Femur (tissue), 1 donor: Measurements from ENCODE around the gene DYNLT4.
"Not testable (repeated sequence)": the region's sequence is repeated elsewhere in the genome, so short reads cannot be mapped to it uniquely, and the experiment has no call there.

ENCODE experiments used
- DNase-seq: peaks from one replicate; pipeline ENCODE4 v3.0.0-alpha.2; 2017

DYNLT4 gene

DNA sequence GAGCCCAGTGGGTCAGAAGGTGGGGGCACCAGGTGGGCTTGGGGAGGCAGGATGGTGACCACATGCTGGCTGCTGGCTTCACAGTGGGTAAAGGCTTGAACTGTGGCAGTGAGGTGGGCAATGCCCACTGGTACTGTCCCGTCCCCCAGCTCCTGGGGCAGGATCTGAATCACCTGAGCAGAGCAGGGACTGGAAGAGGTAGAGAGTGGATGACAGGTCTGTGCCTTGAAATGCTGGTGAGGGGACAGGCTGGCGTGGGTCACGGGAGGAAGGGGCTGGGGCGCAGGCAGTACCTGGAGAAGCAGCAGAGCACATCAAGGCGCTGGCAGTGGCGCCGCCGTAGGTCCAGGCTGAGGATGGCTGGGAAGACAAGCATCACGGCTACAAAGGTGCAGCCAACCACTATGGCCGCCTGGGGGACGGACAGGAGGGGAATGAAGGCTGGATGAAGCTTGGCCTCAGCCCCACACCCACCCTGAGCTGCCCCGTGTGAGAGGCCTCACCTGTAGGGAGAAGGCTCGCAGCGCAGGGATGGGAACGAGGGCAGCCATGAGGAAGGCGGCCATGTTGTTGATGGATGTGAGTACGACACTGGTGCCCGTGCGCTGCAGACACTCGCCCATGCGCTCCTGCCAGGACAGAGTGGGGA lies 21.0 kb upstream of the DYNLT4 start:
- no peak for DNase-seq

DNA sequence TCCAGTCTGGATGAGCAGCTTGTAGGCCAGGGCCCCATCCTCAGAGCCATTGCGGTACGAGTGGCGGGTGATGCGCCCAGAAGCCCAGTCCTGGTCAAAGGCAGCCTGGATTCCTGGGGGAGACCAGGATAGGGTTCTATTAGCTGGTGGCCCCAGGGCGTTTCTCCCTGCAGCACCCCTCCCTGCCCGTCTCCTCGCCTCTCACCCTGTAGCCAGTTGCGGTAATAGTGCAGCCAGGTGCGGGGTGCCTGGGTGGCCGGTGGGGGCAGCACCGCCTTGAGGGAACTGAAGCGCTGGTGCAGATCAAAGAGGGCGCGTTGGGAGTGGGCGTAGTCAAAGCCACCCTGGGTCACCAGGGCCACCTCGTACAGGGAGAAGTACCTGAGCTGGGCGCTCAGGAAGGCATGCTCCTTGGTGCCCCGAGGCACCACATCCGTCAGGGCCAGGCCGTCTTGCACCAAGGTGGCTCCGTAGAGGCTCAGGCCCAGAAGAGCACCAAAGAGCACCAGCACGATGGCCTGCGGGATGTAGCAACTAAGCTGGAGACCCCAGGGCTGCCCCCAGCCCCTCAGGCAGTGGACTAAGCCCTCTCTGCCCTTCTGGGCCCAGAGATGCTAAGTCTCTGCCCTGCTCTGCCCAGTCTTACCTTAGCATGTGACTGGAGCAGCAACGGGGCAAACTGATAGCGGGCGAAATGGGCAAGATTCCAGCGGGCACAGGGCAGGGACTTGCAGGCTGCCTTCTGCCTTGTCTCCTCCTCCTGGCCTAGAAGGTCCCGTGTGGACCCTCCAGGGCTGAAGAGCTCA lies 20.2 kb upstream of the DYNLT4 start:
- DNase-seq = peak; percentile 36

DNA sequence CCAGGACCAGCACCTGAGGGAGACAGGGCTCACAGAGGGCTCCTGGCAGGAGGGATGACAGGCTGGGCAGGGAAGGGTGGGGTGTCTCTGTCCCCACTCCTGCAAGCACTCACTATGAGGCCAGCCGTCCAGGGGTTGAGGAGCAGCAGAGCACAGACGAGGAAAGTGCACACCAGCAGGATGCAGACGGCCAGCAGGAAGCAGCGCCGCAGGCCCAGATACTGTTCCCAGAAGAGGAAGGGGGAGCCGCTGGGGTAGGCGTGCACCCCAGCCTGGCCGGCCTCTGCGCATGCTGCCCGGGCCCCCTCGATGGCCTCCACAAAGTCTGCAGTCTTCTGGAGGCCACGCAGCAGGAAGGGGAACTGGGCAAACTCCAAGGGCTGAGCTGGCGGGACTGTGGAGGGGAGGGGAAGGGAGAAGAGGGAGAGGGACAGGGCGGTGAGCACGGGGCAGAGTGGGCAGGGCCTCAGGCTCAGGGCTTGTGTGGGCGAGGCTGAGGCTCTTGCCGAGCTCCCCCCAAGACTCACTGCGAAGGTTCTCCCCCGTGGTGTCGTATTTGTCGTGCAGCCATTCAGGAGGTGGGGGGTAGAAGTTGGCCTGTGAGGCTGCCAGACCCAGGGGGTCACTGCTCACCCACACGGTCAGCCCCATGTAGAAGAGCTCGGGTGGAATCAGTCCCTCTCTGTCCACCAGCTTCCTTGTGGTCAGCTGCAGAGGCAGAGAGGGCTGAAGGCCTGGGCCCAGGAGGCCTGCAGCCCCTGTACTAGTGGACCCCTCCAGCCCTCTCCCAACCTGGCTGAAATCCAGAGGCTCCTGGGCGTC lies 19.4 kb upstream of the DYNLT4 start:
- peak; percentile 86 for DNase-seq

- DNase-seq = not testable (repeated sequence)
Observed at GRCh38 chr1:44824392-44824791, 17.2 kb upstream of the DYNLT4 start.

GRCh38 chr1:44822981-44823451 lies 15.9 kb upstream of the DYNLT4 start:
- DNase-seq = peak; percentile 37

GRCh38 chr1:44822131-44822701 lies 15.1 kb upstream of the DYNLT4 start:
- no peak for DNase-seq

DNA sequence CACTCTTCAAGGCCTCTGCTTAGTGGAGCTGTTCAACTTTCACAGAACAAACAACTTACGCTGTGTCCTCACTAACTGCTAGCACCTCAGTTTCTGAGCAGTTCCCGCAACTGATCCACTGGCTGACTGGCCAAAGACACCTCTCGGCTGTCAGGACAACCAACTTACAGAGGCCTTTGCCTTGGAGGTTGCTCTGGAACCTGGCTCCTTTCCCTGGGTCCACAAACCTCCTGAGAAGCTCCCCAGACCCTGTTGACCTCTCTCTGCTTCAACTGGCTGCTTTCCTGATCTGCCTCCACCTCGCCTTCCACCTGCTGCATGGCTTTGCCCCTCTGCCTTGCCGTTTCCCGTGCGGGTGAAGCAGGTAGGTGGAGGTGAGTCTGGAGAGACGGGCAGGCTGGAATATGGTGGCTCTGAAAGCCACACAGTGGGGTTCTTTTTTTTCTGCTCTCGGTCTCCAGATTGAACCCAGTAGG lies 14.1 kb upstream of the DYNLT4 start:
- DNase-seq = no peak

DNA sequence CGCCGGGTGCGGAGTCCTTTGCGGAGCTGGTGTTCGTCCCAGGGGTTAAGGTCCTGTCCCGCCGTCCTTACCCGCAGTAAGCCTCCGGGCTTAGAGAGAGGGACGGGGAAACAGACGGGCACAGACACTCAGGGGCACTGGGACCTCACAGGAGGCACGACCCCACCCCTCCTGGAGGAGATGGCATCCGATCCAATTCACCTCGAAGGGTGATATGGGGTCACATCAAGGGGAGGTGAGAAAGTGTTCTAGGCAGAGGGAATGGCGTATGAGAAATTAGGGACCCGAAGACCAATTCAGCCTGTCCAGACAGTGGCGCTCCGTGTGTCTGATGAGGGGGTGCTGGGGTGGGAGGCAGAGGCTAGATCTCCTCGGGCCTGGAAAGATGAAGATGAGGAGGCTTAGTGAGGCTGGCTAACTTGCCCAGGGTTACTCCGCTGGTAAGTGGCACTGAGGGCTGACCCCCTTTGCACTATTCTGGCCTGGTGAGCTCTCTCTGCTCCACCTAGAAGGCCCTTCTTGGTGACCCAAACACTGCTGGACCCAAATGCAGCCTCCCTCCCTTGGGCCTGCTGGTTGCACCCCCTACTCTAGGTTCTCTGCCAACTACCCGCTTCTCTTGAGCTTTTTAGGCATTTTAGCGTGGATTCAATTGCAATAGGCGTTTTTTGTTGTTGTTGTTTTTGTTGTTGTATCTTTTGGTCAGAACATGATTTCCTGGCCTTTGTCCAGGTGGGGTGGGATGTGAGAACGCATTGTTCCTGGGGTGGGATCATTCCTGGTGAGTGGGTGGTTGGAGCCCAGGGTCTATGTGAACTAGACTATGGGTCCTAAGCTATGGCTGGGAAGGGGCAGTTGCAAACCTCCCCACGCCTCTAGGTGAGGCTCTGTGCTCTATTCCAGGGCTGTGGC lies 13.4 kb upstream of the DYNLT4 start:
- no peak for DNase-seq

DNA sequence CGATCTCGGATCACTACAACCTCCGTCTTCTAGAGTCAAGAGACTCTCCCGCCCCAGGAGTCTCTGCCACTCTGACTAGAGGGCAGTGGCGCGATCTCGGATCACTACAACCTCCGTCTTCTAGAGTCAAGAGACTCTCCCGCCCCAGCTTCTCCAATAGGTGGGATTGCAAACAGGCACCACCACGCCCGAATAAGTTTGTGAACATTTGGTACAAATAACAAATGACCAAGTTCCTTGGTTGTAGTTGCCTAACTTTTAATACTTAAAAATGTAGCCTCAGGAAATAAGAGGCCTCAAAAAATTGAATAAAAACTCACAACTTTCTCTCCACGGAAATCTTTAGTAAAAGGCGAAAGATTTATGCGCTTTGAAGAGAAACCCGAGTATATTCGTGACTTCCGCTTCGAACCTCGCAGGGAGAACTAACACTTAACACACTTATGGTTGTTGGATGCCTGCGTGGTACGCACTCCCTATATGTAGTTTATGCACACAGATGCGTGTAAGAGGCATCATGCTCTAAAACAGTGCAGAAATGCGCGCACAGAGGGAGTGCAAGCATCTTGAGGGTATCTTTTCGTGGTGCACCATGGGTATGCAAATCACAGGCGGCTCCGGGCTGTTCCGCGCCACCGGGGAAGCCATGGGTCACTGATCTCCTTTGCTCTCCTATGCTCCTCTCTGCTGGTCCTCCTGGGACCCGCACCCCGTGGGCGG lies 12.6 kb upstream of the DYNLT4 start:
- DNase-seq = peak; percentile 87

GRCh38 chr1:44819196-44819607 lies 12.1 kb upstream of the DYNLT4 start:
- peak; percentile 46 for DNase-seq

- DNase-seq = no peak
Observed at GRCh38 chr1:44817771-44818495, 10.8 kb upstream of the DYNLT4 start.

GRCh38 chr1:44817307-44817706 lies 10.2 kb upstream of the DYNLT4 start:
- no peak for DNase-seq

GRCh38 chr1:44815926-44816325 lies 8.8 kb upstream of the DYNLT4 start:
- DNase-seq = not testable (repeated sequence)

- peak; percentile 41 for DNase-seq
Observed at GRCh38 chr1:44812822-44813543, 5.8 kb upstream of the DYNLT4 start.

- DNase-seq = no peak
Observed at GRCh38 chr1:44811234-44811633, 4.1 kb upstream of the DYNLT4 start.

DNA sequence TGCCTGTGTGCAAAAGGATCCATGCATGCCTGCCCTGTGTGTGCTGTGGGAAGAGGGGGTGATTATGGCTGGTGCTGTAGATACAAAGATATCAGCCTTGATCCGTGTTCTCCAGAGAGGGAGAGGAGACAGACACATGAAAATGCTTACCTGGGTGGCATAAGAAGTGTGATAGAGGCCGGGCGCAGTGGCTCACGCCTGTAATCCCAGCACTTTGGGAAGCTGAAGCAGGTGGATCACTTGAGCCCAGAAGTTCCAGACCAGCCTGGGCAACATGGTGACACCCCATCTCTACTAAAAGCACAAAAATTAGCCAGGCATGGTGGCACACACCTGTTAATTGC lies 3.6 kb upstream of the DYNLT4 start:
- not testable (repeated sequence) for DNase-seq

GRCh38 chr1:44810101-44810761 lies 3.1 kb upstream of the DYNLT4 start:
- DNase-seq = peak; percentile 56

DNA sequence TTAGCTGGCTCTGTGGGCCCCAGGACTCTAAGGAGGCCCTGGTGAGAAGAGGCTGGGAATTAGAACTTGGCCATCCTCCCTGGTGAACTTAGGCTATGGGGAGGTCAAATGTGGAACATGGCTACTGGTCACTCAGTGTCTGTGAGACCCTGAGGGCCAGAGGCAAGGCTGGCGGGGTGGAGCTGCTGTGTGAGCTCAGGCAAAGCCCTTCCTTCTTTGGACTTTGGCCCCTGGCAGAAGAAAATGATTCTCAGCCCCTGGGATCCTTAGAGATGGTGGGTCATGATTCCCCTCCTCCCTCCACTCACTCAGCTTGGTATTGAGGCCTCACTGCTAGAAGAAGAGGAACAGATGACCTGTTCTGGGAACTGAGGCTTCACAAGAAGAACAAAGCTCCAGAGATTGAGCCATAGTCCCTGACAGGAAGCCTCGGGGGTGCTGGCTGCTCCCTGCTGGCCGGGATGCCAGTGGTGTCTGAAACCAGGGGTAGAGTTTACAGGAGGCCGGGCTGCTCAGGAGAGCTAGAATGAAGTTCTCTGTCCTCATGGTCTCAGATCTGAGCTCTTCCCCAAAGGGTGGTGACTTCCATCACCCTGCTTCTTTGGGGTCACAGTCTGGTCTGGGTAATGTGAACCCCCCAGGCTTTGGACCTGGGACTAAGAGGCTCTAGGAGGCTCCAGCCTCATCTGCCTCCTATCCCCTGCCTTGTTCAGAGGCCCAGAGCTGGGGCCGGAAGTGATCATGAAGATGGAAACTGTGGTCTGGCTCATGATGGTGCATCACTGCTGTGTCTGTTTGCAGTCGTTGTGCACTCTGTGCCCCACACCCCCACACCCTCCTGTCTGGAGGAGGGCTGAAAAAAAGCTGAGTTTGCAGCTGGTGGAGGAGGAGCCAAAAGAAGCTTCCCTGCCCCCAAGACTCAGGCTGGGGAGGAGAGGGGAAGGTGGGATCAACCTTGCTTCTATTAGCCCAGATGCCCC lies 2.1 kb upstream of the DYNLT4 start:
- peak; percentile 81 for DNase-seq
